ENCODE measurements around the gene SYNE1.

SYNE1 gene

GRCh38 chr6:152207915-152208714 is 429.0 kb downstream of the SYNE1 start:
- Mint-ChIP-seq H3K27ac (no peak overlapping the region), H3K4me1 (no peaks in the 10 kb centered on the region), H3K27me3 (ENCODE audit: low read depth, poor library complexity) (peaks cover 4% of the 10 kb centered on the region), H3K4me3 (no peak overlapping the region), H3K36me3 (ENCODE audit: low read depth) (peaks cover 24% of the 10 kb centered on the region), H3K9me3 (no peaks in the 10 kb centered on the region)
- DNase-seq: no peak
- no peak for TF ChIP-seq CTCF (IDR thresholded peaks at IDR 0.05)

- peak; percentile 37 for TF ChIP-seq CTCF (IDR thresholded peaks at IDR 0.05)
- no peak overlapping the region for H3K4me3 Mint-ChIP-seq
- DNase-seq: peak; percentile 26
- no peak overlapping the region for H3K27ac Mint-ChIP-seq
- peaks cover 4% of the 10 kb centered on the region for H3K27me3 Mint-ChIP-seq (ENCODE audit: low read depth, poor library complexity)
- peaks cover 28% of the 10 kb centered on the region for H3K36me3 Mint-ChIP-seq (ENCODE audit: low read depth)
- H3K9me3 Mint-ChIP-seq: no peaks in the 10 kb centered on the region
- H3K4me1 Mint-ChIP-seq: no peaks in the 10 kb centered on the region
Measured at GRCh38 chr6:152206072-152206818, 430.9 kb downstream of the SYNE1 start.

GRCh38 chr6:152204591-152204990 is 432.6 kb downstream of the SYNE1 start:
- Mint-ChIP-seq H3K4me3 (no peak overlapping the region), H3K9me3 (no peaks in the 10 kb centered on the region), H3K36me3 (ENCODE audit: low read depth) (peaks cover 29% of the 10 kb centered on the region), H3K4me1 (no peaks in the 10 kb centered on the region), H3K27me3 (ENCODE audit: low read depth, poor library complexity) (peaks cover 4% of the 10 kb centered on the region), H3K27ac (no peak overlapping the region)
- DNase-seq: no peak
- TF ChIP-seq CTCF (IDR thresholded peaks at IDR 0.05): no peak

GRCh38 chr6:152201120-152201519 is 436.0 kb downstream of the SYNE1 start:
- Mint-ChIP-seq H3K4me3 (no peak overlapping the region), H3K27me3 (ENCODE audit: low read depth, poor library complexity) (peaks cover 4% of the 10 kb centered on the region), H3K27ac (no peak overlapping the region), H3K4me1 (no peaks in the 10 kb centered on the region), H3K36me3 (ENCODE audit: low read depth) (peaks cover 45% of the 10 kb centered on the region), H3K9me3 (peaks cover 8% of the 10 kb centered on the region)
- no peak for DNase-seq
- TF ChIP-seq CTCF (IDR thresholded peaks at IDR 0.05): no peak

GRCh38 chr6:152195896-152196295 is 441.3 kb downstream of the SYNE1 start:
- H3K27ac Mint-ChIP-seq: no peak overlapping the region
- peaks cover 25% of the 10 kb centered on the region for H3K9me3 Mint-ChIP-seq
- H3K36me3 Mint-ChIP-seq (ENCODE audit: low read depth): peaks cover 58% of the 10 kb centered on the region

More at GRCh38 chr6:152195896-152196295, 441.3 kb downstream of the SYNE1 start:
- no peak for DNase-seq
- no peak for TF ChIP-seq CTCF (IDR thresholded peaks at IDR 0.05)
- H3K27me3 Mint-ChIP-seq (ENCODE audit: low read depth, poor library complexity): no peaks in the 10 kb centered on the region
- H3K4me3 Mint-ChIP-seq: no peak overlapping the region
- no peaks in the 10 kb centered on the region for H3K4me1 Mint-ChIP-seq

Measured in nephron progenitor cell (in vitro differentiated cells).